Measurements from ENCODE around the gene VPS51.

VPS51 gene

GRCh38 chr11:65095974-65096806 is at the start of gene VPS51:
VPS51 (plus strand) TSS chr11:65096214; CDS start chr11:65096251, 37 bp downstream.
- peak; percentile 96 for DNase-seq (ENCODE audit: low spot score)

- DNase-seq (ENCODE audit: low spot score): no peak
Observed at GRCh38 chr11:65047581-65048422, 48.2 kb upstream of the VPS51 start.

GRCh38 chr11:65051398-65051858 is 44.6 kb upstream of the VPS51 start:
- no peak for DNase-seq (ENCODE audit: low spot score)

GRCh38 chr11:65053827-65054508 is 42.0 kb upstream of the VPS51 start:
- no peak for DNase-seq (ENCODE audit: low spot score)

GRCh38 chr11:65055538-65055937 is 40.5 kb upstream of the VPS51 start:
- no peak for DNase-seq (ENCODE audit: low spot score)

GRCh38 chr11:65056999-65057398 is 39.0 kb upstream of the VPS51 start:
- no peak for DNase-seq (ENCODE audit: low spot score)

GRCh38 chr11:65057526-65057925 is 38.5 kb upstream of the VPS51 start:
- DNase-seq (ENCODE audit: low spot score): no peak

GRCh38 chr11:65058012-65058411 is 38.0 kb upstream of the VPS51 start:
- DNase-seq (ENCODE audit: low spot score): no peak

- no peak for DNase-seq (ENCODE audit: low spot score)
Observed at GRCh38 chr11:65058419-65059054, 37.5 kb upstream of the VPS51 start, which contains the start of gene NAALADL1. NAALADL1 (minus strand) TSS chr11:65058553; CDS start chr11:65058521, 32 bp downstream.

GRCh38 chr11:65059523-65059922 is 36.5 kb upstream of the VPS51 start:
- no peak for DNase-seq (ENCODE audit: low spot score)

- no peak for DNase-seq (ENCODE audit: low spot score)
Observed at GRCh38 chr11:65059959-65060824, 35.8 kb upstream of the VPS51 start.

GRCh38 chr11:65060913-65061408 is 35.1 kb upstream of the VPS51 start:
- peak; percentile 55 for DNase-seq (ENCODE audit: low spot score)

GRCh38 chr11:65063532-65063931 is 32.5 kb upstream of the VPS51 start:
- DNase-seq (ENCODE audit: low spot score): no peak

- DNase-seq (ENCODE audit: low spot score): no peak
Observed at GRCh38 chr11:65064847-65065240, 31.2 kb upstream of the VPS51 start.

- no peak for DNase-seq (ENCODE audit: low spot score)
Observed at GRCh38 chr11:65065851-65066250, 30.2 kb upstream of the VPS51 start.

GRCh38 chr11:65066315-65066714 is 29.7 kb upstream of the VPS51 start:
- no peak for DNase-seq (ENCODE audit: low spot score)

GRCh38 chr11:65066805-65067291 is 29.2 kb upstream of the VPS51 start:
- DNase-seq (ENCODE audit: low spot score): no peak

GRCh38 chr11:65067446-65067845 is 28.6 kb upstream of the VPS51 start:
- DNase-seq (ENCODE audit: low spot score): no peak

- DNase-seq (ENCODE audit: low spot score): no peak
Observed at GRCh38 chr11:65069217-65069616, 26.8 kb upstream of the VPS51 start.

- DNase-seq (ENCODE audit: low spot score): no peak
Observed at GRCh38 chr11:65071907-65072630, 23.9 kb upstream of the VPS51 start.

Data from hematopoietic multipotent progenitor cell treated with erythropoietin and hydrocortisone succinate and interleukin-3 and kit ligand, for 17 days (in vitro differentiated cells).